CD4-positive, alpha-beta T cell treated with Interleukin-17A for 4 hours (primary cell): Measurements from ENCODE around the gene AATF.

ENCODE experiments used
- DNase-seq: peaks from one replicate; pipeline ENCODE4 v3.0.0-alpha.2; 2020; ENCODE audit warnings: mixed read lengths

The AATF gene

GRCh38 chr17:36992701-36993100 is 43.9 kb downstream of the AATF start:
- DNase-seq = no peak

- DNase-seq = no peak
Measured at GRCh38 chr17:36993227-36993626, 44.5 kb downstream of the AATF start.

GRCh38 chr17:36994438-36994837 is 45.7 kb downstream of the AATF start:
- no peak for DNase-seq

GRCh38 chr17:36999471-36999870 is 50.7 kb downstream of the AATF start:
- no peak for DNase-seq

GRCh38 chr17:37016780-37017179 is 68.0 kb downstream of the AATF start:
- no peak for DNase-seq

- no peak for DNase-seq
Measured at GRCh38 chr17:37017404-37017803, 68.7 kb downstream of the AATF start.

GRCh38 chr17:37019117-37019740 is 70.5 kb downstream of the AATF start:
- no peak for DNase-seq

GRCh38 chr17:37019741-37020129 is 71.0 kb downstream of the AATF start:
- DNase-seq = no peak

GRCh38 chr17:37024181-37024637 is 75.5 kb downstream of the AATF start:
- no peak for DNase-seq

GRCh38 chr17:37025238-37025637 is 76.5 kb downstream of the AATF start:
- DNase-seq = no peak

- no peak for DNase-seq
Measured at GRCh38 chr17:37025847-37026530, 77.2 kb downstream of the AATF start.

- DNase-seq = no peak
Measured at GRCh38 chr17:37026531-37026869, 77.7 kb downstream of the AATF start.

- DNase-seq = no peak
Measured at GRCh38 chr17:37028040-37028439, 79.3 kb downstream of the AATF start.

GRCh38 chr17:37031493-37032083 is 82.8 kb downstream of the AATF start:
- DNase-seq = no peak

GRCh38 chr17:37037590-37038155 is 88.9 kb downstream of the AATF start:
- DNase-seq = no peak

- DNase-seq = no peak
Measured at GRCh38 chr17:37039269-37039668, 90.5 kb downstream of the AATF start.

- no peak for DNase-seq
Measured at GRCh38 chr17:37041932-37042331, 93.2 kb downstream of the AATF start.

GRCh38 chr17:37043201-37043600 is 94.4 kb downstream of the AATF start:
- DNase-seq = no peak

- no peak for DNase-seq
Measured at GRCh38 chr17:37045351-37045922, 96.7 kb downstream of the AATF start.

- peak; percentile 81 for DNase-seq
Measured at GRCh38 chr17:37047631-37048104, 98.9 kb downstream of the AATF start.

- DNase-seq = no peak
Measured at GRCh38 chr17:37048811-37049210, 100.1 kb downstream of the AATF start.

- no peak for DNase-seq
Measured at GRCh38 chr17:37050920-37051319, 102.2 kb downstream of the AATF start.

- DNase-seq = no peak
Measured at GRCh38 chr17:37051381-37051780, 102.6 kb downstream of the AATF start.

- DNase-seq = no peak
Measured at GRCh38 chr17:37051833-37052232, 103.1 kb downstream of the AATF start.
